Measurements from ENCODE around the gene PRAC1. TPM values are rescaled to one million over a fixed set of nuclear protein-coding genes. Genes with fewer than 3 reads are reported as not detected.

Gene PRAC1
- total and polyA plus RNA-seq, 8 donors: not detected

GRCh38 chr17:48721009-48721402 lies 1.3 kb downstream of the PRAC1 start:
- Histone ChIP-seq H3K4me3 (no peak overlapping the region), H3K27me3 (peaks cover 53 to 100% (median 98%) of the 10 kb centered on the region in 3 donors), H3K36me3 (no peaks in the 10 kb centered on the region), H3K4me1 (peaks cover 8 to 51% (median 38%) of the 10 kb centered on the region in 4 donors), H3K9me3 (peaks cover 0 to 15% (median 0%) of the 10 kb centered on the region in 4 donors), H3K27ac (no peak overlapping the region)
- 56 to 77% (median 67%) methylated on average over 1 of the region's 1 CpG for whole genome bisulfite sequencing, 5 donors
- TF ChIP-seq EP300 (IDR thresholded peaks at IDR 0.05) (no peak), POLR2A (IDR thresholded peaks at IDR 0.05) (no peak), CTCF (IDR thresholded peaks at IDR 0.05) (no peak), POLR2AphosphoS5 (IDR thresholded peaks at IDR 0.05) (no peak)
- intact Hi-C loops (cut with DNase I; ENCODE audit: low total_unique reads): loop anchor here (10.0 kb wide), 2 partner anchors 74 to 164 kb away; no protein-coding TSS in a partner anchor
- no peak for DNase-seq

GRCh38 chr17:48720266-48721008 lies 1.9 kb downstream of the PRAC1 start:
- DNase-seq: no peak
- Histone ChIP-seq H3K4me3 (no peak overlapping the region), H3K27me3 (peaks cover 51 to 100% (median 98%) of the 10 kb centered on the region in 3 donors), H3K27ac (no peak overlapping the region), H3K4me1 (peaks cover 8 to 49% (median 35%) of the 10 kb centered on the region in 4 donors), H3K36me3 (no peaks in the 10 kb centered on the region), H3K9me3 (peaks cover 0 to 15% (median 0%) of the 10 kb centered on the region in 4 donors)
- intact Hi-C loops (cut with DNase I; ENCODE audit: low total_unique reads): loop anchor here (10.0 kb wide), 2 partner anchors 74 to 164 kb away; no protein-coding TSS in a partner anchor
- WGBS, 5 donors: 17 to 24% (median 23%) methylated on average over 11 of the region's 11 CpGs
- TF ChIP-seq POLR2A (IDR thresholded peaks at IDR 0.05): no peak
- TF ChIP-seq CTCF (IDR thresholded peaks at IDR 0.05): no peak
- no peak for TF ChIP-seq EP300 (IDR thresholded peaks at IDR 0.05)
- no peak for TF ChIP-seq POLR2AphosphoS5 (IDR thresholded peaks at IDR 0.05)

- no peak for TF ChIP-seq POLR2AphosphoS5 (IDR thresholded peaks at IDR 0.05)
- TF ChIP-seq EP300 (IDR thresholded peaks at IDR 0.05): no peak
- TF ChIP-seq POLR2A (IDR thresholded peaks at IDR 0.05): no peak
- TF ChIP-seq CTCF (IDR thresholded peaks at IDR 0.05): no peak
- Histone ChIP-seq H3K27me3 (peaks cover 50 to 100% (median 93%) of the 10 kb centered on the region in 3 donors), H3K36me3 (no peaks in the 10 kb centered on the region), H3K27ac (no peak overlapping the region), H3K4me1 (peaks cover under 1 to 42% (median 29%) of the 10 kb centered on the region in 4 donors), H3K9me3 (peaks cover 0 to 15% (median 0%) of the 10 kb centered on the region in 4 donors), H3K4me3 (no peak overlapping the region)
- 6 to 13% (median 9%) methylated on average over 31 to 37 of the region's 37 CpGs for WGBS, 5 donors
- no peak for DNase-seq
- intact Hi-C loops (cut with DNase I; ENCODE audit: low total_unique reads): loop anchor here (10.0 kb wide), 2 partner anchors 75 to 165 kb away; no protein-coding TSS in a partner anchor
Observed at GRCh38 chr17:48719642-48720265, 2.6 kb downstream of the PRAC1 start.

- H3K36me3 ChIP-seq: no peaks in the 10 kb centered on the region
- peaks cover 0 to 35% (median 21%) of the 10 kb centered on the region in 4 donors for H3K4me1 ChIP-seq
- DNase-seq: peak in 1 of 2 donors; percentile 44
- peaks cover 0 to 15% (median 0%) of the 10 kb centered on the region in 4 donors for H3K9me3 ChIP-seq
- peaks cover 50 to 100% (median 85%) of the 10 kb centered on the region in 3 donors for H3K27me3 ChIP-seq
- no peak for TF ChIP-seq POLR2AphosphoS5 (IDR thresholded peaks at IDR 0.05)
- no peak for TF ChIP-seq POLR2A (IDR thresholded peaks at IDR 0.05)
- TF ChIP-seq EP300 (IDR thresholded peaks at IDR 0.05): no peak
- TF ChIP-seq CTCF (IDR thresholded peaks at IDR 0.05): no peak
- 5 to 11% (median 9%) methylated on average over 58 to 80 of the region's 80 CpGs for WGBS, 5 donors
- no peak overlapping the region for H3K27ac ChIP-seq
- intact Hi-C loops (cut with DNase I; ENCODE audit: low total_unique reads): no loop called here
- no peak overlapping the region for H3K4me3 ChIP-seq
Observed at GRCh38 chr17:48718761-48719641, 3.3 kb downstream of the PRAC1 start.

All from stomach (tissue), 9 donors.